KMS-11 (cell line): ENCODE data around the gene TOLLIP.

ENCODE experiments used
- H2AFZ ChIP-seq: fragments of 200-600 bp; sonication (generic); 2 replicates; pipeline ENCODE4 v1.6.1; 2016; ENCODE audit warnings: antibody characterized with exemption, mixed run types, low read depth
- H3K27ac ChIP-seq: fragments of 200-600 bp; sonication (generic); 2 replicates; pipeline ENCODE4 v1.6.1; 2016; ENCODE audit warnings: mild to moderate bottlenecking, mixed run types
- H3K27me3 ChIP-seq: fragments of 200-600 bp; sonication (generic); 2 replicates; pipeline ENCODE4 v1.6.1; 2017; ENCODE audit warnings: mild to moderate bottlenecking, low read depth, mixed run types, moderate library complexity; ENCODE audit not compliant: insufficient read depth
- H3K36me3 ChIP-seq: fragments of 200-600 bp; sonication (generic); 2 replicates; pipeline ENCODE4 v1.6.1; 2017; ENCODE audit warnings: mild to moderate bottlenecking, mixed run types; ENCODE audit not compliant: insufficient read depth
- H3K4me1 ChIP-seq: fragments of 200-600 bp; sonication (generic); 2 replicates; pipeline ENCODE4 v1.6.1; 2016; ENCODE audit warnings: mild to moderate bottlenecking, low read depth, mixed run types; ENCODE audit not compliant: poor library complexity, severe bottlenecking
- H3K4me2 ChIP-seq: fragments of 200-600 bp; sonication (generic); 2 replicates; pipeline ENCODE4 v1.7.0; 2016; ENCODE audit warnings: mild to moderate bottlenecking, mixed run types
- H3K4me3 ChIP-seq: fragments of 200-600 bp; sonication (generic); IDR thresholded peaks from 2 replicates; pipeline ENCODE4 v1.6.1; 2017; ENCODE audit warnings: low read depth, low read length, mixed read lengths; ENCODE audit not compliant: insufficient read depth
- H3K79me2 ChIP-seq: fragments of 200-600 bp; sonication (generic); 2 replicates; pipeline ENCODE4 v1.6.1; 2016; ENCODE audit warnings: low read depth, mixed run types; ENCODE audit not compliant: insufficient read depth
- H3K9ac ChIP-seq: fragments of 200-600 bp; sonication (generic); 2 replicates; pipeline ENCODE4 v1.6.1; 2016; ENCODE audit warnings: mild to moderate bottlenecking, mixed run types
- H4K20me1 ChIP-seq: fragments of 200-600 bp; sonication (generic); 2 replicates; pipeline ENCODE4 v1.6.1; 2016; ENCODE audit warnings: mild to moderate bottlenecking, mixed run types; ENCODE audit not compliant: insufficient read depth
- CTCF ChIP-seq: fragments of 200-600 bp; sonication (generic); conservative IDR thresholded peaks from 2 replicates; pipeline ENCODE4 v1.6.1; 2017; ENCODE audit warnings: low read depth, mild to moderate bottlenecking, antibody characterized with exemption, low read length, moderate library complexity, mixed read lengths

The TOLLIP gene

GRCh38 chr11:1234771-1235305, 74.6 kb downstream of the TOLLIP start:
- TF ChIP-seq CTCF, result no peak
- no peak overlapping the region for H3K27ac ChIP-seq
- no peaks in the 10 kb centered on the region for H3K4me1 ChIP-seq
- no peak overlapping the region for H3K4me3 ChIP-seq
- H3K9ac ChIP-seq, result no peak overlapping the region
- H3K79me2 ChIP-seq, result no peaks in the 10 kb centered on the region
- H3K36me3 ChIP-seq, result no peaks in the 10 kb centered on the region
- no peak overlapping the region for H2AFZ ChIP-seq
- H3K4me2 ChIP-seq, result no peak overlapping the region
- no peaks in the 10 kb centered on the region for H4K20me1 ChIP-seq
- H3K27me3 ChIP-seq, result peaks cover 62% of the 10 kb centered on the region

GRCh38 chr11:1234054-1234720, 75.2 kb downstream of the TOLLIP start:
- no peak overlapping the region for H3K4me3 ChIP-seq
- no peaks in the 10 kb centered on the region for H3K36me3 ChIP-seq
- no peak for TF ChIP-seq CTCF
- no peak overlapping the region for H3K9ac ChIP-seq
- H3K27me3 ChIP-seq, result peaks cover 66% of the 10 kb centered on the region
- no peak overlapping the region for H3K4me2 ChIP-seq
- no peak overlapping the region for H3K27ac ChIP-seq
- no peak overlapping the region for H2AFZ ChIP-seq
- H3K79me2 ChIP-seq, result no peaks in the 10 kb centered on the region
- no peaks in the 10 kb centered on the region for H4K20me1 ChIP-seq
- no peaks in the 10 kb centered on the region for H3K4me1 ChIP-seq

GRCh38 chr11:1233351-1234053, 75.9 kb downstream of the TOLLIP start:
- no peaks in the 10 kb centered on the region for H3K36me3 ChIP-seq
- peaks cover 65% of the 10 kb centered on the region for H3K27me3 ChIP-seq

GRCh38 chr11:1232883-1233321, 76.5 kb downstream of the TOLLIP start:
- no peak overlapping the region for H2AFZ ChIP-seq
- H3K4me1 ChIP-seq, result no peaks in the 10 kb centered on the region
- H3K4me3 ChIP-seq, result no peak overlapping the region
- no peaks in the 10 kb centered on the region for H3K36me3 ChIP-seq
- no peak overlapping the region for H3K27ac ChIP-seq
- TF ChIP-seq CTCF, result no peak
- H3K4me2 ChIP-seq, result no peak overlapping the region
- H3K9ac ChIP-seq, result no peak overlapping the region
- H3K27me3 ChIP-seq, result peaks cover 59% of the 10 kb centered on the region
- no peaks in the 10 kb centered on the region for H3K79me2 ChIP-seq
- H4K20me1 ChIP-seq, result no peaks in the 10 kb centered on the region

More at GRCh38 chr11:1233351-1234053, 75.9 kb downstream of the TOLLIP start:
- Histone ChIP-seq H3K27ac (no peak overlapping the region), H3K4me3 (no peak overlapping the region), H3K9ac (no peak overlapping the region), H2AFZ (no peak overlapping the region), H3K4me1 (no peaks in the 10 kb centered on the region), H3K79me2 (no peaks in the 10 kb centered on the region), H4K20me1 (no peaks in the 10 kb centered on the region), H3K4me2 (no peak overlapping the region)
- TF ChIP-seq CTCF, result no peak
